Activated CD4-positive, CD25-positive, alpha-beta regulatory T cell treated with anti-CD3 and anti-CD28 coated beads, Interleukin-2, amount 50 U/mL, for 72 hours (primary cell): ENCODE measurements around the gene SUSD4.
"Not testable (repeated sequence)": the region's sequence is repeated elsewhere in the genome, so short reads cannot be mapped to it uniquely, and the experiment has no call there.

Source experiments
- DNase-seq: peaks from one replicate; pipeline ENCODE4 v3.0.0; 2021

The SUSD4 gene

DNA sequence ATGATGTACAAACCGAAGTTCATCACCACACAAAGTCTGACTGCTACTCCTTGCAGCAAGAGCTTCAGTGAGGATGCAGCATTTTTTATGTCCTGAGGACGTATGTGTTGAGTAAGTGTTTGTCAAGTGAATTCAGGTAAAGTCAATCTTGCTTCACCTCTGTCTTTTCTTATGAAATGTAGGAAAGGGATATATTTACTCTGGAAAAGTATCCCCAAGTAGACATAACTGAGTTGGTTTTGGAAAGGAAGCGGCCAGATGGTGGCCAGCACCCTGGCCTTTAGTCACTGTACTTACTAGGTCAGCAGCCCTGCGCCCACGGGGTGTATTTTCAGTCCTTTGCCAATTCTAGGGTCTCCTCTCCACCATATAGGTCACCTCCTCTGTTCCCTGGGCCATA is 75.2 kb downstream of the SUSD4 start:
- DNase-seq: no peak

DNA sequence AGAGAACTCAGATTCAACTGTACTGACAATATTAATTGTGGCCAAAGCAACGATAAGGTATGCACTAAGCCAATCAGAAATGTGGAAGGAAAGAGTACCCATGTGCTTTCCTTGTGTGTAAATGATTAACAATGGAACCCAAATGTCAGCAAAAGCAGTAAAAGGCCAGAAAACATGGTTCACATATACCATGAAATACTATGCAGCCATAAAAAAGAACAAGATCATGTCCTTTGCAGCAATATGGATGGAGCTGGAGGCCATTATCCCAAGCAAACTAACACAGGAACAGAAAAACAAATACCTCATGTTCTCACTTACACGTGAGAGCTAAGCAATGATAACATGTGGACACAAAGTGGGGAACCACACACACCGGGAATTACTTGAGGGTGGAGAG is 78.5 kb downstream of the SUSD4 start:
- DNase-seq: no peak

DNA sequence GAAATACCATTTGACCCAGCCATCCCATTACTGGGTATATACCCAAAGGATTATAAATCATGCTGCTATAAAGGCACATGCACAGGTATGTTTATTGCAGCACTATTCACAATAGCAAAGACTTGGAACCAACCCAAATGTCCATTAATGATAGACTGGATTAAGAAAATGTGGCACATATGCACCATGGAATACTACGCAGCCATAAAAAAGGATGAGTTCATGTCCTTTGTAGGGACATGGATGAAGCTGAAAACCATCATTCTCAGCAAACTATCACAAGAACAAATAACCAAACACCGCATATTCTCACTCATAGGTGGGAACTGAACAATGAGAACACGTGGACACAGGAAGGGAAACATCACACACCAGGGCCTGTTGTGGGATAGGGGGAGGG is 80.3 kb downstream of the SUSD4 start:
- DNase-seq: not testable (repeated sequence)

DNA sequence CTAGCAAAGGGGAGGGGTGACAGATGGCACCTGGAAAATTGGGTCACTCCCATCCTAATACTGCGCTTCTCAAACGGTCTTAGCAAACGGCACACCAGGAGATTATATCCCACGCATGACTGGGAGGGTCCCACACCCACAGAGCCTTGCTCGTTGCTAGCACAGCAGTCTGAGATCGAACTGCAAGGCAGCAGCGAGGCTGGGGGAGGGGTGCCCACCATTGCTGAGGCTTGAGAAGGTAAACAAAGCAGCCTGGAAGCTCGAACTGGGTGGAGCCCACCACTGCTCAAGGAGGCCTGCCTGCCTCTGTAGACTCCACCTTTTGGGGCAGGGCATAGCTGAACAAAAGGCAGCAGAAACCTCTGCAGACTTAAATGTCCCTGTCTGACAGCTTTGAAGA is 85.7 kb downstream of the SUSD4 start:
- not testable (repeated sequence) for DNase-seq

DNA sequence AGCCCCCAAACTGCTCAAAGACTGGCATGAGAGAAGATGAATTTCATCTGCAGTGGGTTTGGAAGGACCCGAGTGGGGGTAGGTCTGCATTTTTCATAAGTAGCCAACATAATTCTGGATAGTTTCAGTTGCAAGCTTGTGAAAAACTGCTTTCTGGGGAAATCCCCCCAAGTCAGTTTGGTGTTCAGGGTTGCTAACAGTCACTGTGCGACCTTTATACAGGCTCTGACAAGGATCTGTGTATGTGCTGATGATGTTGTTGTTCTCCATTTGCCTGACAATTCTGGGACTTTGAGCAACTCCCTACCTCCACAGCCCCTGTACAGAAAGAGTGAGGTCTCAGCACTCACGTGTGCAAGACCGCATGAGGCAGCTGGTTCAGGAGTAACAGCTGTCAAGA is 87.9 kb downstream of the SUSD4 start:
- no peak for DNase-seq

DNA sequence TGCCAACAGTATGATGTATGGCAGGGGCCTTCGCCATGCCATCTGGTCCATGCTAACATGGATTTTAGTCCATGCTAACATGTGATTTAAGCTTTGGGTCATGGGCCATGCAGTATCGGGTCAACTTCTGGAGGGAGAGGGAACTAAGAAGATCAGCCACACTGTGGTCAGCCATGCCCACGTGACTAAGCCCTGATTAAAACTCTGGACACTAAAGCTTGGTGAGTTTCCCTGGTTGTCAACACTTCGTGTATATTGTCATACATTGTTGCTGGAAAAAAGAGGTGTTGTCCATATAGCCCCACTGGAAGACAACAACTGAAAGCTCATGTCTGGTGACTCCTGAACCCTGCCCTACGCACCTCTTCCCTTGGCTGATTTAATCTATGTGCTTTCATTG is 90.5 kb downstream of the SUSD4 start:
- no peak for DNase-seq

DNA sequence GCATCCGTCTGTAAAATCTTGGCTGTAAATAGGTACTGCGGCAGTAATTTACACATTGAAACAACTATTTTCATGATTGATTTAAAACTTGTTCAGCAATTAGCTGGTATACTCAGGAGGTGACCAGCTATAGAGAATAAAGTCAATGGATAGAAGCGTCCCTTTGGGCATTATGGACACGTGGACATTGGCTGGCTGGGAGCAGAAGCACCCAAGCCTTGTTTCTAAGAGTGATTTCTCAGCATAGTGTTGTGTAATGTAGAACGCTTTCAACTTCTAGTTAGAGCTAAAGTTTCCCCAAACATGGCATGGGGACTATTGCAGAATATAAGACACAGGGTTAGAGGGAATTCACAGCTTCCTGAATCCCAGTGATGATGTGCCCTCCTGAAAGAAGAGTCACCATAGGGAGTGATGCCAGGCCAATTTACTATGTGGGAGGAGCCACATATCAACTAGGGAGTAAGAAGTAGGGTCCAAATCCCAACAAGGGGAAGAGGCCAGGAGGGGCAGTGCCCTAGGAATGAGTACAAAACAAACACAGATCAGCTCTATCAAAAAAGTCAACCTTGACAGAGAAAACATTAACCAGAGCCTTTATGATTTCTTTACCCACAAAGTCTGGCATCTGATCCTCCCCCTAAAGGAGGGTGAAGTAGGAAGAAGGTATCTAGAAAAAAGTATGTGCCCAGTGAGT is 92.7 kb downstream of the SUSD4 start:
- DNase-seq: no peak

DNA sequence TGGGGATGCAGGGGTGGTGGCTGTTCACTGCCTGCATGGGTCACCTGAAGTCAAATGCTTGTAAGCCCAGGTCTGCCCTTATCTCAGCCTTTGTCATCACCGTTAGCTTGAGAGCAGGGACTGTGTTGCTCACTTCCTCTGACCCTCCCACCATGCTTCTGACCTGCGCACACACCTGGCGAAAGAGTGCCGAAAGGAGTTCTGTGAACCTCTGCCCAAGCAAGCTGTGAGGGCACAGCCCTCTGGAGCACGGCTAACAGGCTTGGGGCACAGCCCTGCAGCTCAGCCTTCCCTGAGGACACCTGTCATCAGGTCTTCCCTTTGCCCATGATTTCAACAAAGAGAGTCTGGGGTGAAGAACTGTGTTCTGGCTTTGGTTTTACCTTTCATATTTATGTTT is 93.8 kb downstream of the SUSD4 start:
- DNase-seq: no peak

DNA sequence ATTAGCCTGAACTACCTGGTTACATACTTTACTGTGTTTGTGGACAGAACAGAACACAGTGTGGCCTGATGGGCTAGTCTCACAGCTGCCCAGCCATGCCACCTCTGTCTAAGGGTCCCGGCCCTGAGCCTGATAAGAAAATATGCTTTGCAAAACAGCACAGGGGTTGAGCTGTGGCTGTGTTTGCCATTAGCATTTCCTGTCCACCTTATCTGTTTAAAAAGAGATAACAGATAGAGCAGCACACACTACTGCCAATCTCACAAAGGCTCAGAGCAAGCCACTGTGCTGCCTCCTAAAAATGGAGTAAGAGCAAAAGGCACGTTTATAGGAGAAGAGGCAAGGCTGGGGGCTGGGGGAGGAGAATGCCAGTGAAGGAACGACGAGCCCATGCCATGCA is 95.0 kb downstream of the SUSD4 start:
- no peak for DNase-seq

DNA sequence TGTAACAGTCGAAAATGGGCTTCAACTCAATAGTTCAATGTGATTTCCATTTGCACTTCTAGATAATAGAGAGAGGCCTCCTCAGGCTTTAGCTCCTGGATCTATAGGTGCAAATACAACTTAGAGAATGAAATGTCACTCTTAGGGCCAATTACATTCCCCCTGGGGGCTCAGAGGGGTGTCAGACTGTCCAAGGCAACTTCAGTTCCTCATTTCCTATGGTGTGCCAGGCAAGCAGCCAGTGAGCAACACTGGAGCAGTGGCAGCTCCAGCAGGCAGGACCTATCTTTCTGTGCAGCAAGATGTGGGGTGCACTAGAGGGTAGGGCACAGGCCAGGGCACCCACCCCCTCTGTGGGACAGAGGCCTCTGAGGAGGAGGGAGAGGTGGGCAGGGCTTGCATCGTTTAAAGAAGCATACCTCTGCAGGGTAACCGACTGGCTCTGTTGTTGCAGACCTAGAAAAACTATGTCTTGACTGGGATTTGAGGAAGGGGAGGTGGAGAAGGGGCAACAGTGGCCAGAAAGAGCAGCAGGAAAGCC is 97.3 kb downstream of the SUSD4 start:
- no peak for DNase-seq

DNA sequence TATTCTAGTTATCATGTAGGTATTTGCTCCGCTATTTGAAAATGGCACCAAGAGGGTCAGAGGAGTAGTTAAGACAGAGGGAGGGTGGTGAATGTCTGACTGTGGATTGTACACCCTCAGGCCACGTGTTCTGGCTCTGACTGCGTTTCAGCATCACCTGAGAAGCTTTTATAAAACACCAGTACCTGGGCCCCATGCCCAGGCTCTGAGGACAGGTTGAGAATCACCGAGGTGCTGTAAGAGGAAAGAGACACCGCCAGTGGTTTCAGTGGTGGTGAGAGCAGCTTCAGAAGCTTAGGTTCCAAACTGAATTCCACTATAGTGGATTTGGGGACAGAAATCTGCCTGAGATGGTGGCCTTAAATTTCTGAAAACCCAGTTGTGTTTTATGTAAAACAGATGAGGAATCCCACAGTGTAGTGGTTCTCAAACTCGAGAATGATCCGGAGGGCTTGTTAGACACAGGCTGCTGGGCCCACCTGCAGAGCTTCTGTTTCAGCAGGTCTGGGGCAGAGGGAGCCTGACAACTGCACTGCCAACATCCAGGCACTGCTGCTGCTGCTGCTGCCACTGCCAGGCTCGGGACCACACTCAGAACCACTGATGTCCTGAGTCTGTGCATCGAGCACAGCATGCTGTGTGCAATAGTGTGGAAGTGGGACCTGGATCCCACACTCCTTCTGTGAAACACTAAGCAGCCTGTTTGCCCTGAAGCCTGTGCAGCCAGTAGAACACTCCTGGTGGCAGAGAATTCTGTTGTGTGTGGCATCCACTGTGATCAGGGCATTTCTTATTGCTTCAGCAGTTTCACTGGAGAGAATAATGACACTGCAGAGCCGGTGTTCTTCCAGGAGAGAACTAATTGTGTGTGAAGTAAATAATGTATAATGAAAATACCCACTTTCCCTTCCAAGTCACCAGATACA is 98.7 kb downstream of the SUSD4 start:
- DNase-seq: no peak

DNA sequence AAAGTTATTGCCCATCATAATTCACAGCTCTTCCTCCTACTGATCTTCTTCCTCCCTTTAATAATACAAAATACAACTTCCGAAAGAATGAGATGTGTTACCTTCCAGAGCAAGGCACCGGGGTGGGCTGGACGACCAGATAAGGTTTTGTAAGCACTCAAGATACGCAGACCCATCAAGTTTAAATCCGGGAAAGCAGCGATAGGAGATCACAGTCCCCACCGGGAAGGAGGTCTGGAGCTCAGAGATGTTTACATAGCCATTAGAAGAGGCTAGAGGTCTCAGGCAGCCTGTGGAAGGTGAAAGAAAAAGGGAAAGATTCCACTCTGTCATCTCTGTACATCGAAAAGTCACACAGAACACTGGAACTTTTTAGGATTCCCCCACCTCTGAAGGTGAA is 99.4 kb downstream of the SUSD4 start:
- no peak for DNase-seq

DNA sequence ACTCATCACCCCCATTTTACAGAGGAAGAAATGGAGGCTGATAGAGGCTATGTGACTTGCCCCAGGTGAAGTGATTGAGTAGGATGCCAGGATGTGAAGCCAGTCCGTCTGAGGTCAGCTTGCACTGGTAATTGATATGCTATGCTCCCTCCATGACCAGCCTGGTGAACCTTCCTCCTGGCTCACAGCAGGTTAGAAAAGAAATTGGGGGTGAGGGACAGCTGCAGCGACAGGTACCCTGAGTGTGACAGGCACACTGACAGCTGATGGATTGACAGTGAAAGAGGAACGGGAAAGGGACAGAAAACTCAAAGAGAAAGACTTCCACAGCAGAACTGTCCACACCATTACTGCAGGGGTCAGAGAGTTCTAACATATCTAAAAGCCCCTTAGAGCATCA is 102.1 kb downstream of the SUSD4 start:
- no peak for DNase-seq

DNA sequence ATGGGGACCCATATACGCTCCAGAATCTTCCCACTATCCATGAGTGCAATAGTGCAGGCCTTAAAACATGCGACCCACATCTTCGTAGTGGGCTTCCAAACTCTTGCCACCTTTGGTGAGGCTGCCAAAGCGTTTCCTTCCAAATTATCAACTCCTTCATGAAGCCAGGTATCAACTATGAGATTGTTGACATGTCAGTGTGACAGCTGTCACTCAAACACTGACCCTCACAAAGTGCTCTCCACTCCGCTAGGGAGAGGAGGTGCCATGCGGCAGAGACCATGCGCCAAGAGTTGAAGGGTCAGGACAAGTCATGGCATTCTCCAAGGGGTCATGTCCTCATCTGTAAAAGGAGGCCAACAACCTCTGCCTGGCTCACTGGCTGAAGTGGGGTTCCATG is 103.3 kb downstream of the SUSD4 start:
- DNase-seq: no peak

DNA sequence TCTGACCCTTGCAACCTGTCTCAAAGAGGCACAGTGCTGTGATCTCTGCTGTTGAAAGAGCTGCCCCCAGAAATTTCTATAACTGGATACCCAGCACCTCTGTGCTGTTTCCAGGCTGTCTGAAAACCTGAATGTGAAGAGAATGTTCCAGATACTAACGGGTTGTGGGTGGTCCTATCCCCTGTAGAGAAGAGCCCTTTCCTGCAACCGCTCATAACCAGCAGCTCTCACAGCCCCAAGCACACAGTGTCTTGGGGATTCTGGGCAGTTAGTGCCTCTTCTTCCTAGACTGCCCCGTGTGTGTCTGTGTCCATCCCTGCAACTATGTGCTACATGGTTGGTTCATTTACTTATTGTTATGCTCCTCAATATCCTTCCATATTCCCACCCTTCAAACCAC is 104.5 kb downstream of the SUSD4 start:
- DNase-seq: no peak

DNA sequence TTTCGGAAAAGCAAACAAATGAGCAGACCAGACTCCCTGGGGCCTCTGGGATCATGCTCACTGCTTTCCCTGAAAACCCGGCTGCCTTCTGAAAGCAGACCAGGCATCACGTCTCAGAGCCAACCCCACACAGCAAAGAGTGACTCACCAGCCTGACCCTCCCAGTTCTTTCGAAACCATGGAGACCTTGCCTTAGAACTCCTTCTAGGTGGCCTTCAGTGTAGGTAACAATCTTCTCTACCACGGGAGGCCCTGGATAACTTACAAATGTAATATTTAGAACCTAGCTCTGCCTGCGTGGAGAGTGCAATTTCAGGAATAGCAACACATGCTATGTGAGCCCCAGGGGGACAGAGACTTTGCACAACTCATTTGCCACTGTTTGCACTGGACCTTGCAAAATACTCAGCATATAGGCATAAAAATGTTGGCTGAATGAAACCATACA is 105.2 kb downstream of the SUSD4 start:
- DNase-seq: no peak

DNA sequence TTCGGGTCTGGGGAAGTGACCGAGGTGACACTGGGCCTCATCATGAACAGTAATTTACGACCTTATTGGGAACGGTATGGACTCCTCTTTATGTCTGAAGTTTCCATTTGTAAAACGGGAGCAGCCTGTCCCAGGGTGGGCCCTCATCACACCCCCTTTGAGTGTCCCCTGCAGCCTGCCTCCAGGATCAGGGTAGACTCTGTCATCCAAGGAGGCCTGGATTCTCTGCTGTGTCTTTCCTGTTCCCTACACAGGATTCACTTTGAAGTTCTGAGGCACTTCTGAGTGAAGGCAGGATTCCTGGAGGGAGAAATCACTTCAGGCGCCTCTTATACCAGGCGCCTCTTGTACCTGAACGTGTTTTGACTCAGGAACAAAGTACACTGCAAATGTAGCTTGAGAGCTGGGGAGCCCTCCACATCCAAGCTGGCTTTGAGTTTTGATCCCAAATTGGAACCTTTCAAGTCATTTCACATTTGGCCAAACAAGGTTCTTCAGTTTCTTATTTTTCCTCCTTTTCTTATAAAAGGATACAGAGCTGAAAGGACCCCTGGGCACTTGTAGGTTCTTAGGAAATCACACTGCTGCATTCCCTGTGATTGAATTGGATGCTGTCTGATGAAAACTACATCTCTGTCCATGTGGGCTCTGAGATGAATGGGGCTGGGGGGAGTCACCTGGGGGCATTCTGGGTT is 106.0 kb downstream of the SUSD4 start:
- no peak for DNase-seq

DNA sequence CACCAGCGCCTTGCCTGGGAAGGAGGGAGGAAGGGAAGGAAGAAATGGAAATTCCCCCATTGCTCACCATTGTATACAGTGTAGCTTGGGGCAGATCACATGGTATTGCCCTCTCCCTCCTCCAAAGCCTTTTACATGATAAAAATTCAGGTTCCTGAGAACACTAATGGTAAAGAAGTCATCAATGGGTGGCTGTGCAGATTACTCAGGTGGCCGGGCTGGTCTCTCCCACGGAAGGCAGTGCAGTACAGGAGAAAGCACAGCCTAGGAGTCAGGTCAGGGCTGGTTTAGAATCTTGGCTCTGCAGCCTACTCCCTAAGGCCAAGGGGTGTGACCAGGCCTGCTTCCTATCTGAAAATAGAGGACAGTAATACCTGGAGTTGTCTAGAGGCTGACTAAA is 107.9 kb downstream of the SUSD4 start:
- no peak for DNase-seq

DNA sequence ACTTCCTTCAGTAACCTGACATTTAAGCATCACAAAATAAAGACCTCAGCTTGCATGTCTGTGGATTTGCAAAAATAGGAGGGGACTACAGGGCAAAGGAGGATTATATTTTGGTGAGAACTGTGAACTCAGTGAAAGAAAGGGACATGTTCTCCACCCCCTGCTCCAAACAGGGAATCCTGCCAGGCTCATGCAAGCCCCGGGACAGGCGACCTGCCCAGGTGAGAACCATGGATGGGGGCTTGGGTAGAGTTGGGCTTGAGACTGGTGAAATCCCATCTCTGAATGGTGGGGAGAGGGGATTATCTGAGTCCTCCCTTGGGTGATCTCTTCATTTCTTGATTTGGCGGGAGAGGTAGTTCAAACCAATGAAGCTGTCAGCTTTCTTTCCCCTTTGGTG is 110.1 kb downstream of the SUSD4 start:
- no peak for DNase-seq

DNA sequence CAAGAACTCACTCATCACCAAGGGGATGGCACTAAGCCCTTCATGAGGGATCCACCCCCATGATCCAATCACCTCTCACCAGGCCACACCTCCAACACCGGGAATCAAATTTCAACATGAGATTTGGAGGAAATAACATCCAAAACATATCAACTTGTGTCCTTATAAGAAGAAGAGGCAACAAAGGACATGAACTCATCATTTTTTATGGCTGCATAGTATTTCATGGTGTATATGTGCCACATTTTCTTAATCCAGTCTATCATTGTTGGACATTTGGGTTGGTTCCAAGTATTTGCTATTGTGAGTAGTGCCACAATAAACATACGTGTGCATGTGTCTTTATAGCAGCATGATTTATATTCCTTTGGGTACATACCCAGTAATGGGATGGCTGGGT is 112.6 kb downstream of the SUSD4 start:
- DNase-seq: not testable (repeated sequence)

DNA sequence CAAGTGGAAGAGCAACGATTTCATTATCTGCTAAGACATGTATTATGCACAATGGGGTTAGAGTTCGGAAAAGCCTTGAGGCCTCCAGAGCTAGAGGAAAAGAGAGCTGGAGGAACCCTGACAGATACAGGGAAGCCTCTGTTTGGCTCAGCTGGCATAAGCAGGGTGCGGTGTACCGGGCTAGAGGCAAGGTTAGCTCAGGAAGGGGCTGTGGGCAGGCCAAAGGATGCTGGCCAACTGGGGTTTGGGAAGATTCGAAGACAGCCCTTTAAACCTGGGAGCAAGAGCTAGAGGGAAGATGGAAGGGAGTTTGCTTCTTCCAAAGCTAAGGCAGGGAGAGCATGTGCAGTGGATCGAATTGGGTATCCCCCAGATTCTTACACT is 113.4 kb downstream of the SUSD4 start:
- DNase-seq: no peak

DNA sequence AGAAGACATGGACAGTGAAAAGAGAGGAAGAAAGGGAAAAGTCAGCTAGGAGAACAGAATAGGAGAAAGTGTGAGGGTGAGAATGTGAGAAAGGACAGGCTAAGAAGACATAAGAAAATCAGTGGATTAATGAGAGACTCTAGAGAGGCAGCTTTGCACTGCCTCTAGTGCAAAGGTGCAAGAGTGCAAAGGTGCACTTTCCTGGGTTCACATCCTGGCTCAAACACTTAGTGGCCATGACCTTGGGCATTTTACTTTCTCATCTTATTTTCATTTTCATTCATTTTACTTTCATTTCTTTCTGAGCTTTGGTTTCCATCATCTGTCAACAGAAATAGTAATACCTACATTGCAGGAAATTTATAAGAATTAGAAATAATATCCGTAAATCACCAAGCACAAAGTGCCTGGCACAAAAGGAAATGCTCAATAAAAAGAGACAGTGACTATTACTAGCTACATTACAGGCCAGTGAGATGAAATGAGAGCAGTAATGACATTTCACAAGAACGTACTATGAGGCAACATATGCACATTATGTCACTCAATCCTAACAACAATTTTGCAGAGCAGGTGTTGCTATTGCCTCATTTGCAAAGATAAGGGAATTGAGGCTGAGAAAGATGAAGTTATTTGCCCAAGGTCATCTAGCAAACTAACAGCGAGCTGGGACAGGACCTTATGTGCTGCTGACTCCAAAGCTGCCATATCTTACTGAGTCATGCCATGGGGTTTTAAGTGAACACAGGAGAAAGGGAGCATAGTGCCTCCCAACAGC is 113.9 kb downstream of the SUSD4 start:
- no peak for DNase-seq

DNA sequence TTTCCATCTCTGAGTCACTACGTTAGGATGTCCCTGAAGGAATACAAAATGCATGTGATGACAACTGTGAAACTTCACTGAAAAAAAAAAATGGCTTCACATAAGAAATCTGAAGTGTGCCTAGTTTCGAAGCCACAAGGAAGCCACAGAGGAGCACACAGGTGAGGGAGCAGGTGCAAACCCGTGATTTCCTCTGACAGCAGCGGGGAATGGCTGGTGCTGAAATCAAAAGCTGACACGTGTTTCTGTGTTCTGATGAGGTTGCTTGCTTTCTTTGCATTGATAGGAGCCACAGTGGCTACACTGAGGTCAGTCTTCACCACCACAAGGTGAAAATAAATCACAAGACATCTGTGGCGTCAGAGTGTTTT is 115.2 kb downstream of the SUSD4 start:
- no peak for DNase-seq
